Activated CD4-positive, alpha-beta T cell treated with anti-CD3 and anti-CD28 coated beads, Interleukin-2, Interleukin-4, amounts not matched to agents 100 ng/mL and 50 ng/mL, durations not matched to agents 16 hours and 8 hours (primary cell): ENCODE data around the gene ST6GALNAC6.
"Not testable (repeated sequence)": the region's sequence is repeated elsewhere in the genome, so short reads cannot be mapped to it uniquely, and the experiment has no call there.

ENCODE experiments used
- DNase-seq: peaks from one replicate; pipeline ENCODE4 v3.0.0-alpha.2; 2020; ENCODE audit warnings: low spot score

The ST6GALNAC6 gene

GRCh38 chr9:127854960-127855359 lies 44.4 kb downstream of the ST6GALNAC6 start:
- no peak for DNase-seq

- DNase-seq = no peak
These were observed 45.1 kb downstream of the ST6GALNAC6 start, which contains the start of gene ENG for GRCh38 chr9:127854184-127854806. ENG (minus strand) TSS chr9:127854658; CDS start chr9:127854355, 303 bp downstream.

- DNase-seq = no peak
These were observed 45.9 kb downstream of the ST6GALNAC6 start for GRCh38 chr9:127853312-127854183.

GRCh38 chr9:127852829-127853228 lies 46.6 kb downstream of the ST6GALNAC6 start:
- no peak for DNase-seq

- DNase-seq = no peak
These were observed 49.0 kb downstream of the ST6GALNAC6 start for GRCh38 chr9:127850286-127850830.

GRCh38 chr9:127848756-127849504 lies 50.5 kb downstream of the ST6GALNAC6 start:
- no peak for DNase-seq

GRCh38 chr9:127847833-127848755 lies 51.3 kb downstream of the ST6GALNAC6 start:
- DNase-seq = no peak

- no peak for DNase-seq
These were observed 52.3 kb downstream of the ST6GALNAC6 start for GRCh38 chr9:127847178-127847510.

GRCh38 chr9:127846443-127847177 lies 52.8 kb downstream of the ST6GALNAC6 start:
- DNase-seq = no peak

- DNase-seq = not testable (repeated sequence)
These were observed 53.8 kb downstream of the ST6GALNAC6 start for GRCh38 chr9:127845619-127846018.

- no peak for DNase-seq
These were observed 54.5 kb downstream of the ST6GALNAC6 start for GRCh38 chr9:127844821-127845359.

GRCh38 chr9:127841087-127841835 lies 58.1 kb downstream of the ST6GALNAC6 start:
- DNase-seq = no peak

- no peak for DNase-seq
These were observed 60.9 kb downstream of the ST6GALNAC6 start for GRCh38 chr9:127838375-127839078.

- no peak for DNase-seq
These were observed 62.1 kb downstream of the ST6GALNAC6 start for GRCh38 chr9:127837346-127837745.

- DNase-seq = not testable (repeated sequence)
These were observed 62.8 kb downstream of the ST6GALNAC6 start for GRCh38 chr9:127836561-127836960.

- no peak for DNase-seq
These were observed 63.3 kb downstream of the ST6GALNAC6 start for GRCh38 chr9:127835991-127836516.
